Stimulated activated effector memory CD8-positive, alpha-beta T cell treated with anti-CD3 and anti-CD28 coated beads, Interleukin-12 subunit alpha, Interleukin-12 subunit beta, amount 100 ng/mL, for 72 hours (primary cell): ENCODE results near the gene PNP.
A peak's percentile ranks its signal among the peaks of the same experiment; 100 is the strongest.
"Not testable (repeated sequence)": the region's sequence is repeated elsewhere in the genome, so short reads cannot be mapped to it uniquely, and the experiment has no call there.

Experiments
- ATAC-seq: fragments of 150-1000 bp; cut with Tn5 transposase; 2 replicates; pipeline ENCODE4 v1.10.0; 2021
- DNase-seq, 2 donors: peaks; one replicate each; pipeline ENCODE4 v3.0.0; 2021 to 2022; ENCODE audit warnings: low spot score in 2 of 2
- H3K27ac Mint-ChIP-seq: one replicate; pipeline ENCODE4 v1.8.0; 2022; ENCODE audit warnings: mild to moderate bottlenecking, mixed read lengths
- H3K36me3 Mint-ChIP-seq: one replicate; pipeline ENCODE4 v1.8.0; 2022; ENCODE audit warnings: mild to moderate bottlenecking, mixed read lengths
- H3K4me1 Mint-ChIP-seq: one replicate; pipeline ENCODE4 v1.8.0; 2022; ENCODE audit warnings: mixed read lengths
- H3K4me3 Mint-ChIP-seq: one replicate; pipeline ENCODE4 v1.8.0; 2022; ENCODE audit warnings: mild to moderate bottlenecking, mixed read lengths
- H3K9me3 Mint-ChIP-seq: one replicate; pipeline ENCODE4 v1.8.0; 2022; ENCODE audit warnings: mixed read lengths

PNP gene

DNA sequence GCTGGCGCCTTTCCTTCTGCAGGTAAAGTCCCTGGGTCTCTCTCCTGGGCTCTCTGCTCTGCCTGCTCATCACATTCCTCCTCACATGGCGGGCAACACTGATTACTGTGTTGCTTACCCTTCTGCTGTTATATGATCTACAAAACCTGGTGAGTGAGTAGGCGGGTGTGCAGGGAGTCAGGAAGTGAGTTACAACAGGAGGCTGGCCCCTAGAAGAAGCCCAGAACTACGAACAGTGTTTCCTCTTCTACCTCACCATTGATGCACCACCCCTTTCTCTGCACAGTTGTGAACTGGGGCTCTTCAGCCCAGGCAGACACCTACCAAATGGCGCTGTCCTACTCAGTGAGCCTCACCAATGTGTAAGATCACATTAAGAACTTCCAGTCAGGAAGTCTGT is 28.3 kb upstream of the PNP start:
- Mint-ChIP-seq H3K4me1 (peaks cover 15% of the 10 kb centered on the region), H3K9me3 (no peaks in the 10 kb centered on the region), H3K4me3 (no peak overlapping the region), H3K36me3 (no peaks in the 10 kb centered on the region), H3K27ac (peak overlapping the region; percentile 70)
- peak; percentile 88 for ATAC-seq
- DNase-seq, result no peak

GRCh38 chr14:20441461-20441860 is 27.7 kb upstream of the PNP start:
- Mint-ChIP-seq H3K9me3 (no peaks in the 10 kb centered on the region), H3K27ac (no peak overlapping the region), H3K4me3 (no peak overlapping the region), H3K4me1 (peaks cover 15% of the 10 kb centered on the region), H3K36me3 (no peaks in the 10 kb centered on the region)
- DNase-seq (no peak), ATAC-seq (no peak)

GRCh38 chr14:20443650-20444049 is 25.6 kb upstream of the PNP start:
- H3K4me3 Mint-ChIP-seq, ATAC-seq, H3K36me3 Mint-ChIP-seq: not testable (repeated sequence)

GRCh38 chr14:20446889-20447288 is 22.3 kb upstream of the PNP start:
- Mint-ChIP-seq H3K36me3 (no peaks in the 10 kb centered on the region), H3K4me1 (peaks cover 2% of the 10 kb centered on the region), H3K4me3 (no peak overlapping the region), H3K9me3 (no peaks in the 10 kb centered on the region), H3K27ac (peak overlapping the region; percentile 35)
- DNase-seq, result no peak
- no peak for ATAC-seq

More at GRCh38 chr14:20443650-20444049, 25.6 kb upstream of the PNP start:
- H3K4me1 Mint-ChIP-seq, result peaks cover 15% of the 10 kb centered on the region
- H3K27ac Mint-ChIP-seq, H3K9me3 Mint-ChIP-seq, DNase-seq: not testable (repeated sequence)

- H3K9me3 Mint-ChIP-seq, ATAC-seq, DNase-seq, H3K36me3 Mint-ChIP-seq, H3K4me3 Mint-ChIP-seq, H3K27ac Mint-ChIP-seq, H3K4me1 Mint-ChIP-seq: not testable (repeated sequence)
Observed at GRCh38 chr14:20452831-20453230, 16.4 kb upstream of the PNP start.

DNA sequence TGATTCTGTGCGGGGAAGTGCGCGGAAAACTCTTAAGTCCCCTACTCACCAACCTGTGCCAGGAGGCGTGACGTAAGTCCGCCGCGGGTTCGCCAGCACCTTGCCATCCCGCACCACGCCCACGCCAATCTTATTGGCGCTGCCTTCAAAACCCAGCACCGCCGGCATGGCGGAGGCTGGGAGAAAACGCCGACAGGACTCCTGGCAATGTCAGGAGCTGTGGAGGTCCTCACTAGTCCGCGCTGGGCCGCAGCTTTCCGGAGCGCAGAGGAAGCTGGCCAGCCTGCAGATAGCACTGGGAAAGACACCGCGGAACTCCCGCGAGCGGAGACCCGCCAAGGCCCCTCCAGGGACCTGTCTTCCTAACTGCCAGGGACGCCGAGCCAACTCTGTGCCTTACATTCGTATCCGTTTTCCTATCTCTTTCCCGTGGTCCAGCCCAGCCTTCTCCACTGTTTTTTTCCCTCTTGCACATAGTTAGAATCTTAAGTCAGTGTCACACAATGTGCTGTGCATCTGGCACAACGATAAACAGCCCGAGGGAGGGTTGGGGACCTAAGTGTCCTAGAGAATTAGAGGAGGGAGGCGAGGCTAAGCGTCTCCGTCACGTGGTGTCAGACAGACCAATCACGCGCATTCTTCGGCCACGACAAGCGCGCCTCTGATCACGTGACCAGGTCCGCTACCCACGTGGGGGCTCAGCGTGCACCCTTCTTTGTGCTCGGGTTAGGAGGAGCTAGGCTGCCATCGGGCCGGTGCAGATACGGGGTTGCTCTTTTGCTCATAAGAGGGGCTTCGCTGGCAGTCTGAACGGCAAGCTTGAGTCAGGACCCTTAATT is 14.5 kb upstream of the PNP start, which contains the start of the genes APEX1 and OSGEP:
Gene APEX1, plus strand, starts transcription at position 711 of the 839 bp plus-strand sequence. CDS start 420 bp downstream, outside the sequence.
Gene OSGEP, minus strand, starts transcription at position 297 of the 839 bp plus-strand sequence. Its CDS starts 129 bp downstream, at position 168.
- Mint-ChIP-seq H3K9me3 (no peaks in the 10 kb centered on the region), H3K36me3 (no peaks in the 10 kb centered on the region), H3K27ac (no peak within 1 kb of the TSS), H3K4me3 (no peak within 1 kb of the TSS), H3K4me1 (peaks cover 9% of the 10 kb centered on the region)
- DNase-seq (peak; percentile 89 to 98), ATAC-seq (peak; percentile 92)

DNA sequence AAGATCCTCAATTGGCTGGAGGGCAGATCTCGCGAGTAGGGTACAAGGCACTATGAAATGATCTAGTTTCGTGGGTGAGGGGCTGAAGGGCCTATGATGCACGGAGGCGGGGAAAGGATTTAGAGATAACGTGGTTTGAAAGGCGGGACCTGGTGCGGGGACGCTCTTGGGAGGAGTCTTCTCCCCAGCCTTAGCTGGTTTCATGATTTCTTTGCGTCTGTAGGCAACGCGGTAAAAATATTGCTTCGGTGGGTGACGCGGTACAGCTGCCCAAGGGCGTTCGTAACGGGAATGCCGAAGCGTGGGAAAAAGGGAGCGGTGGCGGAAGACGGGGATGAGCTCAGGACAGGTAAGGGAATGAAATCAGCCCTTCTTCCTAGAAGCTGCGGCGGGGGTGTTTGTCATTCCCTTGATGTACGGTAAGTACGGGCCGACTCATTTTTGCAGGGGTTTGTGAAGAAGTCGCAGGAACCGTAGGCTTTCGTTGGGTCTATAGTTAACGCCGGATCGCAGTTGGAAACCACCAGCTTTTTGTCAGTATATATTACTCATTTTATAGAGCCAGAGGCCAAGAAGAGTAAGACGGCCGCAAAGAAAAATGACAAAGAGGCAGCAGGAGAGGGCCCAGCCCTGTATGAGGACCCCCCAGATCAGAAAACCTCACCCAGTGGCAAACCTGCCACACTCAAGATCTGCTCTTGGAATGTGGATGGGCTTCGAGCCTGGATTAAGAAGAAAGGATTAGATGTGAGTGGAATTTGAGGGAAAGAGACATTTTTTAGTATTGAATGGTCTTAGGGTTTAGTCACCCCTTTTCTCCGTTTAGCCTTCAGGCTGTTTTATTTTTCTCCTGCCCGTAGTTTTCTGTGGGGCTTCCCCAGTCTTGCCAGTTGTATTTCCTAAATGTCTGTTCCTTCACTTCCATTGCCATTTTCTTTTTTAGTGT is 13.6 kb upstream of the PNP start:
- Mint-ChIP-seq H3K4me3 (no peak overlapping the region), H3K36me3 (no peaks in the 10 kb centered on the region), H3K9me3 (no peaks in the 10 kb centered on the region), H3K4me1 (peaks cover 18% of the 10 kb centered on the region), H3K27ac (no peak overlapping the region)
- ATAC-seq (peak; percentile 72), DNase-seq (no peak)

DNA sequence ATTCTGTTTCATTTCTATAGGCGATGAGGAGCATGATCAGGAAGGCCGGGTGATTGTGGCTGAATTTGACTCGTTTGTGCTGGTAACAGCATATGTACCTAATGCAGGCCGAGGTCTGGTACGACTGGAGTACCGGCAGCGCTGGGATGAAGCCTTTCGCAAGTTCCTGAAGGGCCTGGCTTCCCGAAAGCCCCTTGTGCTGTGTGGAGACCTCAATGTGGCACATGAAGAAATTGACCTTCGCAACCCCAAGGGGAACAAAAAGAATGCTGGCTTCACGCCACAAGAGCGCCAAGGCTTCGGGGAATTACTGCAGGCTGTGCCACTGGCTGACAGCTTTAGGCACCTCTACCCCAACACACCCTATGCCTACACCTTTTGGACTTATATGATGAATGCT is 12.2 kb upstream of the PNP start:
- no peak overlapping the region for H3K27ac Mint-ChIP-seq
- DNase-seq, result no peak
- no peak overlapping the region for H3K4me3 Mint-ChIP-seq

GRCh38 chr14:20458031-20458789 is 11.0 kb upstream of the PNP start:
- peaks cover 20% of the 10 kb centered on the region for H3K4me1 Mint-ChIP-seq
- ATAC-seq (no peak), DNase-seq (no peak)
- no peak overlapping the region for H3K4me3 Mint-ChIP-seq
- peaks cover 10% of the 10 kb centered on the region for H3K36me3 Mint-ChIP-seq
- no peaks in the 10 kb centered on the region for H3K9me3 Mint-ChIP-seq
- H3K27ac Mint-ChIP-seq, result peak overlapping the region; percentile 66

More for the DNA sequence above, 12.2 kb upstream of the PNP start:
- ATAC-seq, result no peak
- Mint-ChIP-seq H3K9me3 (no peaks in the 10 kb centered on the region), H3K36me3 (peaks cover 9% of the 10 kb centered on the region), H3K4me1 (peaks cover 22% of the 10 kb centered on the region)

- Mint-ChIP-seq H3K36me3 (peaks cover 10% of the 10 kb centered on the region), H3K4me3 (peak overlapping the region; percentile 74), H3K4me1 (peaks cover 20% of the 10 kb centered on the region), H3K27ac (peak overlapping the region; percentile 86), H3K9me3 (no peaks in the 10 kb centered on the region)
- ATAC-seq (no peak), DNase-seq (peak in 1 of 2 donors; percentile 64)
Observed at GRCh38 chr14:20460458-20461224, 8.6 kb upstream of the PNP start.

DNA sequence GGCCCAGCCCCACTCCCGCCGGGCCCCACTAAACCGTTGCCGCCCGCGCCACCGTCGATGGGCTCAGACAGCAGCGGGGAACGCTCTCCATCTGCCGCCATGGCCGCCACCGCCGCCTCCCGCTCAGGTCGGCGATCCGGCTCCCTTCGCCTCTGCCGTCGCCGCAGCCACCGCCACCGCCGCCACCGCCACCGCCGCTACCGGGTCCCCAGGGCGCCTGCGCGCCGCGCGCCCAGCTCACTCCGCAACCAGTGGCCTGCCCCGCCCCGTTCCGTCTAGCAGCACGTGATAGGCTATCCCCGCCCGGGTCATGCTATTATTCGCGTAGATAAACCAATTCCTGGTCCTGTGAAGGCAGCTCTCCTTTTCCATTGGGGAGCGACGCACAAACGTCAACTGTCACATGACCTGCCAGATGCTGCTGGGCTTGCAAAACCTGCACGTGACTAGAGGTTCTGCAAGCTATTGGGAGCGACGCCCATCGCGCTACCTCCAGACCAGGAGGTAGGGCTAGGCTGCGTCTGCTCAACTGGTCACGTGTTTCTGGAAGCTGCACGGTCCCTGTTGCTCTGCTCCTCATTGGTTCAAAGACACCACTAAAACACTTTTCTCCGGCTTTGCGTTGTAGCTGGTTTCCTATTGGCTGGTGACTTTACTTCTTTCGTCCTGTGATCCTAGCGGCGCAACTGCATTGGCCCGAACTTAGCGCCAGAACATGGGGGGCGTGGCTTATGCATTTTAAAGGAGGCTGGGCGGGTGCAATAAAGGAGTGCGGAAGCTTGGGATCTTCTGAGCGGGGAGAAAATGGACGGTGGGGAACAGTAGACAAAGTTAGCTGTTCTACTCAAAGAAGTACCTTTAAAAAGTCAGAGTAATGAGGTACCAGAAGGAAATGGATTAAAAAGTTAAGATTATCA is 7.7 kb upstream of the PNP start, which contains the start of gene PIP4P1:
Gene PIP4P1, minus strand, starts transcription at position 210 of the 917 bp plus-strand sequence. Its CDS starts 109 bp downstream, at position 101.
- Mint-ChIP-seq H3K4me3 (peak within 1 kb of the TSS; percentile 74), H3K36me3 (peaks cover 10% of the 10 kb centered on the region), H3K27ac (peak within 1 kb of the TSS; percentile 86), H3K4me1 (peaks cover 20% of the 10 kb centered on the region), H3K9me3 (no peaks in the 10 kb centered on the region)
- peak; percentile 97 for ATAC-seq
- peak; percentile 87 to 97 for DNase-seq

- peak overlapping the region; percentile 98 for H3K4me3 Mint-ChIP-seq
- DNase-seq (no peak), ATAC-seq (no peak)
- peaks cover 42% of the 10 kb centered on the region for H3K4me1 Mint-ChIP-seq
- peaks cover 51% of the 10 kb centered on the region for H3K36me3 Mint-ChIP-seq
- H3K27ac Mint-ChIP-seq, result peak overlapping the region; percentile 99
- no peaks in the 10 kb centered on the region for H3K9me3 Mint-ChIP-seq
Observed at GRCh38 chr14:20468764-20469241, 403 bp upstream of the PNP start.
